Stimulated activated CD8-positive, alpha-beta memory T cell treated with anti-CD3 and anti-CD28 coated beads, Interleukin-4, amount 100 ng/mL, for 1 hour (primary cell): ENCODE results near the gene CHTF18.

Source experiments
- DNase-seq, 2 donors: peaks; one replicate each; pipeline ENCODE4 v3.0.0-alpha.2; 2020; ENCODE audit warnings: low read depth in 2 of 2, low spot score in 1 of 2

Gene CHTF18

GRCh38 chr16:760065-760464 lies 28.4 kb upstream of the CHTF18 start:
- no peak for DNase-seq

GRCh38 chr16:760545-761343 lies 27.7 kb upstream of the CHTF18 start, which contains the start of gene MSLN:
Gene MSLN (plus strand): TSS chr16:760734. CDS start chr16:762681, 1,947 bp downstream.
- DNase-seq, result no peak

GRCh38 chr16:761625-762513 lies 26.6 kb upstream of the CHTF18 start:
- DNase-seq, result no peak

GRCh38 chr16:762595-763268 lies 25.7 kb upstream of the CHTF18 start:
- DNase-seq, result no peak

- no peak for DNase-seq
Observed at GRCh38 chr16:763369-764183, 24.8 kb upstream of the CHTF18 start.

- no peak for DNase-seq
Observed at GRCh38 chr16:764184-764750, 24.2 kb upstream of the CHTF18 start.

- DNase-seq, result no peak
Observed at GRCh38 chr16:764848-765487, 23.5 kb upstream of the CHTF18 start.

GRCh38 chr16:765488-765865 lies 22.9 kb upstream of the CHTF18 start:
- no peak for DNase-seq

GRCh38 chr16:766008-766819 lies 22.2 kb upstream of the CHTF18 start:
- no peak for DNase-seq

GRCh38 chr16:766820-767640 lies 21.4 kb upstream of the CHTF18 start:
- no peak for DNase-seq

GRCh38 chr16:767743-768235 lies 20.6 kb upstream of the CHTF18 start:
- DNase-seq, result no peak

GRCh38 chr16:768428-768827 lies 20.0 kb upstream of the CHTF18 start:
- DNase-seq, result no peak

- DNase-seq, result no peak
Observed at GRCh38 chr16:769184-769784, 19.1 kb upstream of the CHTF18 start.

GRCh38 chr16:769934-770333 lies 18.5 kb upstream of the CHTF18 start:
- no peak for DNase-seq

GRCh38 chr16:770411-770810 lies 18.0 kb upstream of the CHTF18 start:
- DNase-seq, result no peak

- DNase-seq, result no peak
Observed at GRCh38 chr16:772959-773358, 15.5 kb upstream of the CHTF18 start.

- DNase-seq, result no peak
Observed at GRCh38 chr16:774086-775001, 14.1 kb upstream of the CHTF18 start.
